SU-DHL-6 (cell line): ENCODE measurements around the gene SRPK2.

ENCODE experiments used
- H2AFZ ChIP-seq: fragments of 200-600 bp; sonication (generic); 2 replicates; pipeline ENCODE4 v1.6.1; 2014; ENCODE audit warnings: low read depth, mild to moderate bottlenecking, moderate library complexity, mixed read lengths, antibody characterized with exemption, low read length; ENCODE audit not compliant: severe bottlenecking
- H3F3A ChIP-seq: fragments of 200-600 bp; shearing (Covaris generic); 2 replicates; pipeline ENCODE4 v1.6.0; 2016; ENCODE audit warnings: antibody characterized with exemption, mild to moderate bottlenecking; ENCODE audit not compliant: insufficient read depth
- H3K27ac ChIP-seq: fragments of 200-600 bp; sonication (generic); 2 replicates; pipeline ENCODE4 v1.5.1; 2016; ENCODE audit warnings: low read depth, mild to moderate bottlenecking, low read length, moderate library complexity, mixed read lengths
- H3K27me3 ChIP-seq: fragments of 200-600 bp; sonication (generic), shearing (Covaris generic); 2 replicates; pipeline ENCODE4 v1.6.0; 2014; ENCODE audit warnings: mild to moderate bottlenecking, low read length
- H3K36me3 ChIP-seq: fragments of 200-600 bp; sonication (generic); 2 replicates; pipeline ENCODE4 v1.6.1; 2014; ENCODE audit warnings: mild to moderate bottlenecking, low read length, mixed read lengths
- H3K4me2 ChIP-seq: fragments of 300-600, 200-600 bp; shearing (Covaris generic), sonication (generic); 2 replicates; pipeline ENCODE4 v1.6.0; 2014; ENCODE audit warnings: low read length, low read depth, mild to moderate bottlenecking; ENCODE audit not compliant: poor library complexity, severe bottlenecking
- H3K4me3 ChIP-seq: fragments of 200-600 bp; sonication (generic); 2 replicates; pipeline ENCODE4 v1.5.1; 2014; ENCODE audit warnings: antibody characterized with exemption, low read length, mild to moderate bottlenecking, mixed read lengths; ENCODE audit not compliant: insufficient read depth, poor library complexity, severe bottlenecking
- H3K79me2 ChIP-seq: fragments of 200-600 bp; sonication (generic); 2 replicates; pipeline ENCODE4 v1.6.1; 2014; ENCODE audit warnings: mild to moderate bottlenecking, low read length, moderate library complexity; ENCODE audit not compliant: insufficient read depth
- H3K9ac ChIP-seq: fragments of 200-600 bp; sonication (generic); 2 replicates; pipeline ENCODE4 v1.7.0; 2014; ENCODE audit warnings: mild to moderate bottlenecking, low read length
- H3K9me2 ChIP-seq: fragments of 200-600 bp; sonication (generic); replicated peaks from 2 replicates; pipeline ENCODE4 v1.6.1; 2014; ENCODE audit warnings: low read length; ENCODE audit not compliant: insufficient read depth
- H3K9me3 ChIP-seq: fragments of 200-600 bp; sonication (generic); 2 replicates; pipeline ENCODE4 v1.6.1; 2014; ENCODE audit warnings: low read length, mixed read lengths; ENCODE audit not compliant: insufficient read depth
- H4K20me1 ChIP-seq: fragments of 200-600 bp; sonication (generic); 2 replicates; pipeline ENCODE4 v1.6.1; 2014; ENCODE audit warnings: low read depth, mild to moderate bottlenecking, antibody characterized with exemption, low read length, moderate library complexity, mixed read lengths
- CTCF ChIP-seq: fragments of 200-600 bp; sonication (generic); IDR thresholded peaks from one replicate; pipeline ENCODE4 v1.5.1; 2017; ENCODE audit warnings: antibody characterized with exemption, mild to moderate bottlenecking, low read length, moderate library complexity; ENCODE audit not compliant: insufficient read depth, poor library complexity, severe bottlenecking
- EZH2phosphoT487 ChIP-seq: fragments of 200-600 bp; sonication (generic), shearing (Covaris generic); conservative IDR thresholded peaks from 2 replicates; pipeline ENCODE4 v1.6.1; 2018; ENCODE audit warnings: mild to moderate bottlenecking, antibody characterized with exemption, low read length, moderate library complexity, mixed read lengths

Gene SRPK2

GRCh38 chr7:105157278-105157677 lies 231.4 kb downstream of the SRPK2 start:
- Histone ChIP-seq H4K20me1 (no peaks in the 10 kb centered on the region), H3K9ac (no peak overlapping the region), H3K4me3 (no peak overlapping the region), H3K9me3 (no peaks in the 10 kb centered on the region), H3F3A (no peaks in the 10 kb centered on the region), H3K27ac (no peak overlapping the region), H3K9me2 (no peaks in the 10 kb centered on the region), H2AFZ (no peak overlapping the region), H3K4me2 (no peak overlapping the region), H3K27me3 (no peaks in the 10 kb centered on the region), H3K36me3 (no peaks in the 10 kb centered on the region), H3K79me2 (no peaks in the 10 kb centered on the region)
- TF ChIP-seq CTCF: no peak
- no peak for TF ChIP-seq EZH2phosphoT487

- no peaks in the 10 kb centered on the region for H3F3A ChIP-seq
- no peaks in the 10 kb centered on the region for H3K9me2 ChIP-seq
- no peaks in the 10 kb centered on the region for H3K9me3 ChIP-seq
- H3K36me3 ChIP-seq: no peaks in the 10 kb centered on the region
- no peak overlapping the region for H3K4me2 ChIP-seq
- H4K20me1 ChIP-seq: no peaks in the 10 kb centered on the region
- no peak for TF ChIP-seq CTCF
- no peak overlapping the region for H3K27ac ChIP-seq
- no peaks in the 10 kb centered on the region for H3K27me3 ChIP-seq
- H3K4me3 ChIP-seq: no peak overlapping the region
- H3K9ac ChIP-seq: no peak overlapping the region
- H2AFZ ChIP-seq: no peak overlapping the region
- H3K79me2 ChIP-seq: no peaks in the 10 kb centered on the region
These were observed 232.0 kb downstream of the SRPK2 start for GRCh38 chr7:105156731-105157130.

GRCh38 chr7:105154084-105154483 lies 234.6 kb downstream of the SRPK2 start:
- Histone ChIP-seq H3K36me3 (no peaks in the 10 kb centered on the region), H3K9me3 (no peaks in the 10 kb centered on the region), H3K4me3 (no peak overlapping the region), H3F3A (no peaks in the 10 kb centered on the region), H4K20me1 (no peaks in the 10 kb centered on the region), H2AFZ (no peak overlapping the region), H3K9me2 (no peaks in the 10 kb centered on the region), H3K27ac (no peak overlapping the region), H3K27me3 (no peaks in the 10 kb centered on the region), H3K9ac (no peak overlapping the region), H3K79me2 (no peaks in the 10 kb centered on the region), H3K4me2 (no peak overlapping the region)
- no peak for TF ChIP-seq CTCF
- no peak for TF ChIP-seq EZH2phosphoT487

GRCh38 chr7:105153531-105153930 lies 235.2 kb downstream of the SRPK2 start:
- H4K20me1 ChIP-seq: no peaks in the 10 kb centered on the region
- no peaks in the 10 kb centered on the region for H3F3A ChIP-seq
- no peak overlapping the region for H2AFZ ChIP-seq
- H3K9me3 ChIP-seq: no peaks in the 10 kb centered on the region
- TF ChIP-seq CTCF (no peak), EZH2phosphoT487 (no peak)
- H3K79me2 ChIP-seq: no peaks in the 10 kb centered on the region
- H3K4me2 ChIP-seq: no peak overlapping the region
- no peak overlapping the region for H3K4me3 ChIP-seq
- no peak overlapping the region for H3K9ac ChIP-seq
- no peaks in the 10 kb centered on the region for H3K27me3 ChIP-seq
- H3K9me2 ChIP-seq: no peaks in the 10 kb centered on the region
- no peaks in the 10 kb centered on the region for H3K36me3 ChIP-seq
- no peak overlapping the region for H3K27ac ChIP-seq
